Ascending aorta (tissue), 2 donors: ENCODE results near the gene PHLDA3. TPM values are rescaled to one million over a fixed set of nuclear protein-coding genes. Genes with fewer than 3 reads are reported as not detected.

Experiments used
- DNase-seq, 2 donors: peaks; one replicate each; pipeline ENCODE4 v3.0.0-alpha.2; 2019; ENCODE audit warnings: low spot score in 2 of 2
- H3K27ac ChIP-seq, 2 donors: fragments of 200-600 bp; sonication (generic); one replicate each; pipeline ENCODE4 v1.5.1; 2016 to 2017; ENCODE audit warnings: mild to moderate bottlenecking in 1 of 2
- H3K27me3 ChIP-seq: fragments of 200-600 bp; sonication (generic); one replicate; pipeline ENCODE4 v1.5.1; 2017
- H3K36me3 ChIP-seq, 2 donors: fragments of 200-600 bp; sonication (generic); one replicate each; pipeline ENCODE4 v1.5.1; 2016
- H3K4me1 ChIP-seq, 2 donors: fragments of 200-600 bp; sonication (generic); one replicate each; pipeline ENCODE4 v1.5.1; 2016 to 2017; ENCODE audit warnings: mild to moderate bottlenecking in 1 of 2
- H3K4me3 ChIP-seq, 2 donors: fragments of 200-600 bp; sonication (generic); one replicate each; pipeline ENCODE4 v1.5.1; 2016 to 2017; ENCODE audit warnings: mild to moderate bottlenecking in 1 of 2
- H3K9me3 ChIP-seq, 2 donors: fragments of 200-600 bp; sonication (generic); one replicate each; pipeline ENCODE4 v1.5.1; 2016
- CTCF ChIP-seq, 3 experiments: fragments of 200-600 bp in 2 of 3; fragments of 450-650 bp in 1 of 3; sonication (generic) in 2 of 3; IDR thresholded peaks; one replicate each; pipeline ENCODE4 v1.5.1; 2016 to 2019; ENCODE audit warnings: antibody characterized with exemption in 3 of 3, mild to moderate bottlenecking in 1 of 3, moderate library complexity in 1 of 3
- intact Hi-C: fragments of 100-400 bp; cut with DNase I; formaldehyde crosslinking; loops from one replicate; pipeline ENCODE4 v1.15.1; 2023
- total RNA-seq: library from RNA; depleted of rRNA; stranded (reverse); fragments of >200 nt; gene quantifications from one replicate; pipeline ENCODE4 v1.1.0, GENCODE V29; 2016

The PHLDA3 gene
- total RNA-seq, 1 donor from 2014 or later: 111 TPM

DNA sequence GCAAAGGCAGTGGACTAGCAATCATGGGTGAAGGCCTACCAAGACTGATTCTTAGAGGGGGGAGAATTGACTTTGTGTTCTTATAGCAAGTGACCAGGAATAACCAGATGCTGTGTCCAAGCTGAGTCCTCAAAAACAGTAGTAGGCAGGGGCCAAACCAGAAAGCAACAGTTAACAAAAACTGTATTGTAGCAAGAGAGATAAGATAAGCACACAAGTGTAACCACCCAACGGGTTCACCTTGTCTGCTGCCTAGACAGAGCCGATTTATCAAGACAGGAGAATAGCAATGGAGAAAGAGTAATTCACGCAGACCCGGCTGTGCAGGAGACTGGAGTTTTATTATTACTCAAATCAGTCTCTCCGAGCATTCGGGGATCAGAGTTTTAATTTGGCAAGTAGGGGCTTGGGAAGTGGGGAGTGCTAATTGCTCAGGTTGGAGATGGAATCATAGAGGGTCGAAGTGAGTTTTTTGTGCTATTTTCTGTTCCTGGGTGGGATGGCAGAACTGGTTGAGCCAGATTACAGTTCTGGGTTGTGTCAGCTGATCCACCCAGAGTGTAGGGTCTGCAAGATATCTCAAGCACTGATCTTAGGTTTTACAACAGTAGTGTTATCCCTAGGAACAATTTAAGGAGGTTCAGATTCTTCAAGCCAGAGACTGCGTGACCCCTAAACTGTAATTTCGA, 46.2 kb upstream of the PHLDA3 start:
- no peak for TF ChIP-seq CTCF (IDR thresholded peaks at IDR 0.05)
- no peaks in the 10 kb centered on the region for H3K27me3 ChIP-seq
- no peak for DNase-seq
- no peaks in the 10 kb centered on the region for H3K36me3 ChIP-seq
- intact Hi-C loops: loop anchor here (10.0 kb wide), 1 partner anchor 260 kb away; no protein-coding TSS in a partner anchor
- peaks cover 9 to 17% of the 10 kb centered on the region in 2 donors for H3K4me1 ChIP-seq
- H3K27ac ChIP-seq: no peak overlapping the region
- H3K9me3 ChIP-seq: no peaks in the 10 kb centered on the region
- H3K4me3 ChIP-seq: no peak overlapping the region

DNA sequence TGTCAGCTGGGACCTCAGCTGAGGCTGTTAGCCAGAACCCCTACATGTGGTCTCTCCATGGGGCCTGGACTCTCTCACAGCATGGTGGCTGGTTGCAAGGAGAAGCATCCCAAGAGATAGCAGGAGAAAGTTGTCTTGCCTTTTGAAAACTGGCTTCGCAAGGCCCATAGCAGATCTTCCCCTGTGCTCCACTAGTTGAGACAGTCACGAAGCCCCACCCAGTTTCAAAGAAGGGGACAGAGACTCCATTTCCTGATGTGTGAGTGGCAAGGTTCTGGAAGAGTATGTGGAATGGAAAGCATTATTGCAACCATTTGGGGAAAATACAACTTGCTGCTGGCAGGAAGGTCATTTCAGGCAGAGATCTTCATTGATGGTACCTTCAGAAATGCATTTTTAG, 45.5 kb upstream of the PHLDA3 start:
- intact Hi-C loops: loop anchor here (5.0 to 10.0 kb wide), 2 partner anchors 167 to 260 kb away; no protein-coding TSS in a partner anchor
- TF ChIP-seq CTCF (IDR thresholded peaks at IDR 0.05): no peak
- Histone ChIP-seq H3K4me1 (peaks cover 9 to 17% of the 10 kb centered on the region in 2 donors), H3K9me3 (no peaks in the 10 kb centered on the region), H3K36me3 (no peaks in the 10 kb centered on the region), H3K27me3 (no peaks in the 10 kb centered on the region), H3K4me3 (no peak overlapping the region), H3K27ac (no peak overlapping the region)
- no peak for DNase-seq

DNA sequence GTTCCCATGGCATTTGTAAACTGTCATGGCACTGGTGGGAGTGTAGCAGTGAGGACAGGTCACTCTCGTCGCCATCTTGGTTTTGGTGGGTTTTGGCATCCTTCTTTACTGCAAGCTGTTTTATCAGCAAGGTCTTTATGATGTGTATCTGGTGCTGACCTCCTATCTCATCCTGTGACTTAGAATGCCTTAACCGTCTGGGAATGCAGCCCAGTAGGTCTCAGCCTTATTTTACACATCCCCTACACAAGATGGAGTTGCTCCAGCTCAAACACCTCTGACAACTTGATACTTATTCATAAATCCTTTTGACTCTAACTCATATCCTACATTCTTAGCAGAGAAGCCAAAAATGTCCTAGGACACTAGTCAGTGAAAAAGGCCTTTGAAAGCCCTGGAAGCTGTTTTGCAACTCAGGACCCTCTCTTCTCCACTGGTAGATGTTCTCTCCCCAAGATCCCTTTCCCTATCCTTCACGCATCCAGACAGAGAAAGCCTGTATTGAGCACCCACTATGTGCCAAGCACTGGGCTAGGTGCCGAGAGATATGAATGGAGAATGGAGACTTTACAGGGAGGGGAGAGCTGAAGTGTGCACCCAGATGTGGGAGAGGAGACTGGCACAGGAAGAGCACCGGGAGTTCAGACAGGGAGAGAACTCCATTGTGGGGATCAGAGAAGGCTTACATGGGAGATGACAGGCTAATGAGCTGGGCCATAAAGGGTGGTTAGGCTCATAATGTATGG, 44.7 kb upstream of the PHLDA3 start:
- Histone ChIP-seq H3K27ac (peak overlapping the region; percentile 62 to 87), H3K4me1 (peaks cover 9 to 17% of the 10 kb centered on the region in 2 donors), H3K9me3 (no peaks in the 10 kb centered on the region), H3K36me3 (no peaks in the 10 kb centered on the region), H3K4me3 (no peak overlapping the region), H3K27me3 (no peaks in the 10 kb centered on the region)
- TF ChIP-seq CTCF (IDR thresholded peaks at IDR 0.05): no peak
- intact Hi-C loops: loop anchor here (1.0 to 10.0 kb wide), 4 partner anchors 31 to 259 kb away; no protein-coding TSS in a partner anchor
- no peak for DNase-seq

- Histone ChIP-seq H3K27ac (peak overlapping the region; percentile 62 to 87), H3K4me3 (peak overlapping the region in 1 of 2 donors; percentile 3), H3K4me1 (peaks cover 9 to 27% of the 10 kb centered on the region in 2 donors), H3K36me3 (no peaks in the 10 kb centered on the region), H3K9me3 (no peaks in the 10 kb centered on the region), H3K27me3 (no peaks in the 10 kb centered on the region)
- intact Hi-C loops: loop anchor here (5.0 to 10.0 kb wide), 2 partner anchors 165 to 257 kb away; no protein-coding TSS in a partner anchor
- TF ChIP-seq CTCF (IDR thresholded peaks at IDR 0.05): no peak
- peak in 1 of 2 donors; percentile 85 for DNase-seq
Measured at GRCh38 chr1:201511941-201512539, 43.1 kb upstream of the PHLDA3 start.

- no peak for TF ChIP-seq CTCF (IDR thresholded peaks at IDR 0.05)
- intact Hi-C loops: loop anchor here (5.0 to 10.0 kb wide), 2 partner anchors 164 to 257 kb away; no protein-coding TSS in a partner anchor
- H3K27ac ChIP-seq: peak overlapping the region; percentile 62 to 87
- peaks cover 9 to 27% of the 10 kb centered on the region in 2 donors for H3K4me1 ChIP-seq
- no peaks in the 10 kb centered on the region for H3K27me3 ChIP-seq
- H3K36me3 ChIP-seq: no peaks in the 10 kb centered on the region
- no peaks in the 10 kb centered on the region for H3K9me3 ChIP-seq
- DNase-seq: no peak
- H3K4me3 ChIP-seq: peak overlapping the region in 1 of 2 donors; percentile 3
Measured at GRCh38 chr1:201511396-201511940, 42.5 kb upstream of the PHLDA3 start.
